Measurements from ENCODE around the gene SNX32.
"Not testable (repeated sequence)": the region's sequence is repeated elsewhere in the genome, so short reads cannot be mapped to it uniquely, and the experiment has no call there.

SNX32 gene

GRCh38 chr11:65887723-65888162, 54.0 kb downstream of the SNX32 start:
- peak; percentile 47 for DNase-seq

GRCh38 chr11:65888163-65888814, 54.5 kb downstream of the SNX32 start, which contains the start of gene FIBP:
Gene FIBP (minus strand): TSS chr11:65888471. CDS start chr11:65888418, 53 bp downstream.
- peak; percentile 96 for DNase-seq

GRCh38 chr11:65890324-65891218, 56.8 kb downstream of the SNX32 start, which contains the start of gene CCDC85B:
Gene CCDC85B (plus strand): TSS chr11:65890673. CDS start chr11:65890784, 111 bp downstream.
- DNase-seq, result peak; percentile 99

- peak; percentile 35 for DNase-seq
These were observed 57.7 kb downstream of the SNX32 start for GRCh38 chr11:65891219-65892136.

GRCh38 chr11:65892137-65892540, 58.4 kb downstream of the SNX32 start:
- not testable (repeated sequence) for DNase-seq

- DNase-seq, result no peak
These were observed 59.0 kb downstream of the SNX32 start for GRCh38 chr11:65892661-65893317.

GRCh38 chr11:65894034-65894591, 60.4 kb downstream of the SNX32 start:
- DNase-seq, result peak; percentile 55

GRCh38 chr11:65895482-65895981, 61.8 kb downstream of the SNX32 start:
- no peak for DNase-seq

- no peak for DNase-seq
These were observed 62.6 kb downstream of the SNX32 start for GRCh38 chr11:65896034-65896999.

GRCh38 chr11:65897020-65897471, 63.3 kb downstream of the SNX32 start:
- no peak for DNase-seq

- no peak for DNase-seq
These were observed 65.0 kb downstream of the SNX32 start for GRCh38 chr11:65898656-65899355.

GRCh38 chr11:65899356-65900124, 65.8 kb downstream of the SNX32 start:
- peak; percentile 65 for DNase-seq

GRCh38 chr11:65900125-65900898, 66.5 kb downstream of the SNX32 start, which contains the start of gene FOSL1:
Gene FOSL1 (minus strand): TSS chr11:65900388. CDS start chr11:65900339, 49 bp downstream.
- DNase-seq, result peak; percentile 95

GRCh38 chr11:65900899-65901180, 67.1 kb downstream of the SNX32 start:
- DNase-seq, result no peak

- no peak for DNase-seq
These were observed 69.3 kb downstream of the SNX32 start for GRCh38 chr11:65903068-65903481.
